Measurements from ENCODE around the gene F5.
"Not testable (repeated sequence)": the region's sequence is repeated elsewhere in the genome, so short reads cannot be mapped to it uniquely, and the experiment has no call there.

F5 gene

DNA sequence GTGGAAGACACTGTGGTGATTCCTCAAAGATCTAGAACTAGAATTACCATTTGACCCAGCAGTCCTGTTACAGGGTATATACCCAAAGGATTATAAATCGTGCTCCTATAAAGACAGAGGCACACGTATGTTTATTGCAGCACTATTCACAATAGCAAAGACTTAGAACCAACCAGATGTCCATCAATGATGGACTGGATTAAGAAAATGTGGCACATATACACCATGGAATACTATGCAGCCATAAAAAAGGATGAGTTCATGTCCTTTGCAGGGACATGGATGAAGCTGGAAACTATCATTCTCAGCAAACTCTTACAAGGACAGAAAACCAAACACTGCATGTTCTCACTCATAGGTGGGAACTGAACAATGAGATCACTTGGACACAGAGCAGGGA lies 82.7 kb downstream of the F5 start:
- DNase-seq = not testable (repeated sequence)

DNA sequence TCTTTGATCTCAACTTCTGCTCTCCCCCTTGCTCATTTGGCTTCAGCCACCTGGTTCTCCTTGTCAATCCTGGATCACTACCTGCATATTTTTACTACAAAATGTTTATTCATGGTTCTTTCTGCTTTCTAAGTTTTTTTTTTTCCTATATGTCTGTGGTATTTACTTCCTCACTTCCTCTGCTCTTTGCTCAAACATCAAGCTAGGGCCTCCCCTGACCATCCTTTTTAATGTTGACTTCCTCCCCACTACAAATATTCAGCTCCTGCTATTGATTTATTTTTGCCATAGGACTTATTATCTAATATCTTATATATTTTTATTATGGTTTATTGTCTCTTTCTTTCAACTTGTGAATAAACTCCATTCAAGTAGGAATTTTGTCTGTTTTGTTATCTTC lies 86.5 kb downstream of the F5 start:
- no peak for DNase-seq

DNA sequence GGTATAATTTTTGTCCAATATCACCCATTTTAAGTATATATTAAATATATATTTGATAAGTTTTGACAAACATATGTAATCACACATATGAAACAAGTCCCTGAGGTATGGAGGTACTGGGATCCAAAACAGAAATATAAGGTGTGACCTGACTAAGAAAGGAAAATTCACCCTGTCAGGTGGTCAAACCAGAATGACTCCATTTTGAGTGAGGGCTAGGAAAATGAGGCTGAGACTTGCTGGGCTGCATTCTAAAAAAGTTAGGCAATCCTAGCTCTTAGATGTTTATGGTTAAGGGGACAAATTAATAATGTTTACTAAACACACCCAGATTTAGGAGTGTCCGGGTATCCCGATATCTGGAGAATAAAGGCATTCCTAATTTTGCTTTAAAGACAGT lies 89.0 kb downstream of the F5 start:
- DNase-seq = no peak

DNA sequence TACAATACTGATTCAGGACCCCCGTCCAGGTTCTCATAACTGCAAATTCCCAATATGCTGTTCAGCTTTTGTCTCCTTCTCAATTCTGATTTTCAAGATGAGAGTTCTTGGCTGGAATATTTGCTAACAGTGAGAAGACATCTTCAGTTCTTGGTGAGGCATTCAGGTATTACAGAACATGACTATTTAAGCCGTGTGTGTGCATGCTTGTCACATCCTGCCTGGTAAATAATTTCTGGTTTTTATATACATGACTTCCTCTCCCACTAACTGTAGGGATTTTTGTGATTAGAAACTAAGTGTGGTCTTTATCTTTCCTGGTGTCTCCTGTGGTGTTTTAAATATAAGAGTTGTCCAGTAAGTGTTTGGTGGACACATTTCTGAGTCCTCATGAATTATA lies 90.4 kb downstream of the F5 start:
- DNase-seq = no peak

DNA sequence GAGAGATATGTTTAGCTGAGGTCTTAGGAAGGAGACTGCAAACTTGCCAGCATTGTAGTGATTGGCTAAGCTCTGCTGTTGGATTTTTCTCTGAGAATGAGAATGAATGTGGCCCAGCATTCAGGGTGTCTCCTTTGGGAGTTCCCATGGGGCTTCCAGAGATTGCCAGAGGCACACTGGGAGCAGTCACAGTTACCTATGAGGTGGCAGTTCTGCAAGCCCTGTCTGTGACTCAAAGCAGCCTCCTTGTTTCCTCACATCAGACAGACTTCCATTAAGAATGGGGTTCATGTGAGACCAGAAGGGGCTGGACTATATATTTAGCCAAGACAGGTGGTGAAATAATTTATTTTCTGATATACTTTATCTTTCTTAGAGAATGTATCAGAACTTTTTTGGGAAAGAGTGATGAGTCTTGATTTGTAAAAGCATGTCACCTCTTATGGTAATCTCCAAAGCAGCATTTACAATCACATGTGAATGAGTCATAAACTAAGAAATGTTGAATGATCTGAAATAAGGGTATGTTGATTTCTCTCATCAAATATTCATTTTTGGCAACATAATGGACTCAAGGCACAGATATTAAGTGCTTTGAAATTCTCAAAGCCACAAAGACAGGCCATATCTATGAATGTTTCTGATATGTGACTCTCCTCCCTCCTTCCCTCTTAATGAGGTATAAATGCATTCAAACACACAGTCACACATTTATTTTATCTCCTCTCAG lies 91.1 kb downstream of the F5 start:
- no peak for DNase-seq

DNA sequence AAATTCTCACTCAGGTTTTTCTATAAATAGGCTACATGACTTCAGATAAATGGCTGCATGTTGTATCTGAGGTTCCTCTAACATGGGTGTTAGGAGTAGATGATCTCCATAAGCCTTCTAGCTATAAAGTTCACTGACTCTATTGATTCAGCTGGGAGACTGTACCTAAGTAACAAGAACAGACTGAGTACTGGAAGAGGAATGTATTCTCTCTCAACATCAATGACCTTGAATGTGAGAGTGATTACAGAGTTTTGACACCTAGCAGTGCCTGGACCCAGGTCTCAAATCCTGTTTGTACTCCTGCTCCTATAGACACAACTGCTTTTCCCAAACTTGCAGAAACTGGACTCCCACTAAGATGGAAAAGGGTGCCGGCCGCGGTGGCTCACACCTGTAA lies 91.9 kb downstream of the F5 start:
- DNase-seq = no peak

DNA sequence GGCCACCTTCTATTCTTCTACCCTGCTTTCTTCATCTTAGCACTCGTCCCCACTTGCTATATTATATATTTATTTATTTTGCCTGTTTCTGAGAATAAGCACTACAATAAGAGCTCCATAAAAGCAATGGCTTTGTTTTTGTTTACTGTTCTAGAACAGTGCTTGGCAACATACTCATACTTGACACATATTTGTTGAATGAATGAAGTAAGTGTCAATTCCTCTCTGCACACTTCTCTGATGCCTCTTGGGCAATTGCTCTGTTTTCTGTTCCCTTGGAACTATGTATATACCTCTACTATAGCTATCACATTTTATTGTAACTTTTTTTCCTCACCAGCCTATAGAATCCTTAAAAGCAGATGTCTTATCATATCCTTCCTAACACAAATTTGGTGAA lies 93.0 kb downstream of the F5 start:
- no peak for DNase-seq

DNA sequence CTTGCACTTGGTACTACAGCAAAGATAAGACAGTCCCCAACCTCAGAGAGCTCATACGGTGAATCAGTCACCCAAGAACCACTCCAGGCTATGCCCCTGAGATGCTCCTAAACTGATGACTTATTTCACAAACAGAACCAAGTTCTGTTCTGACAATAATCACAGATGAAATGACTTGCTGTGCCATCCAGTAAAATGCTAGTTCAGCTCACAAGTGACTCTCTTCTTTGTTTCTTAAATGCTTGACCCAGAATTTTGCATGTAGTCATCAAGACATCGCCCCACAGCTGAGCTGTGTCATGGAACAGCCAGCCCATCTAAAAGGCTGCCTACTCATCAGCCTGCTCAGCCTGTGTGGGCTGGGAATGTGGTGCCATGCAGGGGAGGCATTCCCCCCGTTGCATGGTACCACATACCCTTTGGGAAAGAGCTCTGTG lies 94.4 kb downstream of the F5 start:
- no peak for DNase-seq

DNA sequence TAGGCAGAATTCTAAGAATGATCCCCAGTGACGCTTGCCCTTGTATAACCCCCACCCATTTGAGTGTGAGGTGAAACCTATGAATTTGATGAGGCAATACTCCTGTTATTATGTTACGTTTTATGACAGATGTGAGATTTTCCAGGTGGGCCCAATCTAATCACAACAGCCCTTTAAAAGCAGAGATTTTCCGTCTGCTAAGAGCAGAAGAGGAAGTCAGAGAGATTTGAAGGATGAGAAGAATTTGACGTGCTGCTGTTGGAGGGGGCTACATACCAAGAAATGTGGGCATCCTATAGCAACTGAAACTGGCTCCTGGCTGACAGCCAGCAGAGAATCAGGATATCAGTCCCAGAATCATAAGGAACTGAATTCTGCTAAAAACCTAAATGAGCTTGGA lies 98.1 kb downstream of the F5 start:
- DNase-seq = no peak

DNA sequence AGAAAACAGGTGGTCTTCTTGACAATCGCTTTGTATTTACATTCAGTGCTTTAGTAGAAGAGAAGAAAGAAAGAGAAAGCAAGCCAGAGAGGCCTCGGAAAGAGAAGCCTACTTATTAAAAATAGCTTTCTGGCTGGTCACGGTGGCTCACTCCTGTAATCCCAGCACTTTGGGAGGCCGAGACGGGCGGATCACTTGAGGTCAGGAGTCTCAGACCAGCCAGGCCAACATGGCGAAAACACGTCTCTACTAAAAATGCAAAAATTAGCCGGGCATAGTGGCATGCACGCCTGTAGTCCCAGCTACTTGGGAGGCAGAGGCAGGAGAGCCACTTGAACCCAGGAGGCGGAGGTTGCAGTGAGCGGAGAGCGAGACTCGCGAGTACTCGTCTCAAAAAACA lies 98.7 kb downstream of the F5 start:
- no peak for DNase-seq

DNA sequence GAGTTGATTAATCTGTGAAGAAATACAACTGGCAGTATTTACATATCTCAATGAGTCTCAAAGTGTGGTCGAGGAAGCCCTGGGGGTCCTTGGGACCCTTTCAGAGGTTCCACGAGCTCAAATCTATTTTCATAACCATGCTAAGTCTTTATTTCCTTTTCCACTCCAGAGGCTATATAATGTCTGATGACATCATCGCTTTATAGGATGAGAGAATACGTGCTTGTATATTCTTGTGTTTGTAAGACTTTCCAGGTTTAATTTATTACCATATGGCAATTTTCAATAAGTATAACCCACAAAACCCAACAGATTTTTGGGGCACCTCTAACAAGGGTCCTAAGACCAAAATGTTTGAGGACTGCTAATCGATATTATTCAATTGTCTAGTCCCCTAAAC lies 99.1 kb downstream of the F5 start:
- DNase-seq = no peak

DNA sequence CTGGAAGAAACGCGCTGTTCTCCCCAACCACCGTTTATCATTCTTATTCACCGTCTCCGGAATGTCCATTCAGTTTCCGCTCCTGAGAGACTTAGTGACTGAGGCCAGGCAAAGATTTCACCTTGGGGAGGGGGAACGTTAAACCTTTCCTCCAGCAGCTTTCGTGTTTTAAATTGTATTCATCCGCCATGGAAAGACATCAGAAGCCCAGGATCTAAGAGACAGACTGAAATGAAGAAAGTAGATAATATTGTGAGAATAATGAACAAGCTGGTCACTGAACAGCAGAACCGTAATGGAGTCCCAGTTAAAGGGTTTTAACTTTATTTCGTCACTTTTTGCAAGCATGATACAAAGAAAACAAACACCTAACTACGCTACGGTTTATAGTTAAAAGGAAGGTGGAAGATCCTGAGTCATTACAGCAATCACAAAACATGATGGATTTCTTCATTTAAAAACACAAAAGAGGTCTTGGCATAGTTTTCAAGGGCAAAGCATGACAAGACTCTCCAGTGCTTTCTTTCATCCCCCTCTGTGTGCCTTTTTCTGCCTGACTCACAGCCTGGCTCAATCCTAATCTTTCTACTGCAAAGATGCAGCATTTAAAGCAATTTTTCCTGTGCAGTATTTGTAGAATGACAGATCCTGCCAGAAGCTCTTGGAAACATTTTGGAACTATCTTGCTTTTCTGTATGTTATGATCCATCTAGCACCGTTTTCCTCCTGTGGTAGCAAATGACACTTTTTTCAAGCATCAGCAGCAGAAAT lies 99.8 kb downstream of the F5 start:
- no peak for DNase-seq

DNA sequence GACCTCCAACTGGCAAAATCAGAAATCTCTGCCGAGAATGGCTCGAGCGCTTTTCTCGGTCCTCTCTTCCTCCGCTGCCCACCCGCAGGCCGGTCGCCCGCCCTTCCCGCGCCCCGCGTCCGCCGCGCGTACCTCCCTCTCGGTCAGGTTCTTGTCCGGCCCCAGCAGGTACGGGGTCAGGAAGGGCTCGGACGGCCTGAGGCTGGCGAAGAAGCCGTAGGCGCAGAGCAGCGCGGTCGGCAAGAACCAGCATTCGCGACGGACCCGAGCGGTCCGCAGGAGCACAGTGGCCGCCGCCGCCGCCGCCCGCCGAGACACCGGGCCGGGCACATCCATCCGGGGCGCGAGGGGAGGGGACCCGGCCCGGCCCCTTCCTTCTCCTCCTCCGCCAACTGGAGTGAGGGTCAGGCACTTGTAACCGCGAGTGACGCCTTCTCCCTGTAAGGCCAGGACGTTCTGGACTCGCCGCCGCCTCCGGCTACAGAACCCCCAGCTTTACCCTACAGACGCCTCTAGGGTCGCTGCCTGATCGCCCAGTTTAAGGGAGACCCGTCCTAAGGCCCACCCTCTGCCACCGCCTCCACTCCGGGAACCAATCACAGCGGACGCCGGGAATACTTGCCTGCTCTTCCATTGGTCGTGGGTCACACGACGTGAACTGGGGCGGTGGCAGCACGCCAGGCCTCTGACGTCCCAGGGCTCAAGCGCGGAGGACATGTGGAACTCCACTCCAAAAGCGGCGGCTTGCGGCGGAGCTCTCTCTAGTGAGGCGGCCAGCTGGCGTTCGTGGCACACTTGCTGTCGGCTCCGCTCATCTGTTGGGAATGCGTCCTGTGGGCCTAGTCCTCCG lies 100.6 kb downstream of the F5 start, which contains the start of gene SLC19A2:
SLC19A2 (minus strand) TSS at position 514 of the 850 bp plus-strand sequence; CDS start at position 336, 178 bp downstream.
- DNase-seq = peak; percentile 94

DNA sequence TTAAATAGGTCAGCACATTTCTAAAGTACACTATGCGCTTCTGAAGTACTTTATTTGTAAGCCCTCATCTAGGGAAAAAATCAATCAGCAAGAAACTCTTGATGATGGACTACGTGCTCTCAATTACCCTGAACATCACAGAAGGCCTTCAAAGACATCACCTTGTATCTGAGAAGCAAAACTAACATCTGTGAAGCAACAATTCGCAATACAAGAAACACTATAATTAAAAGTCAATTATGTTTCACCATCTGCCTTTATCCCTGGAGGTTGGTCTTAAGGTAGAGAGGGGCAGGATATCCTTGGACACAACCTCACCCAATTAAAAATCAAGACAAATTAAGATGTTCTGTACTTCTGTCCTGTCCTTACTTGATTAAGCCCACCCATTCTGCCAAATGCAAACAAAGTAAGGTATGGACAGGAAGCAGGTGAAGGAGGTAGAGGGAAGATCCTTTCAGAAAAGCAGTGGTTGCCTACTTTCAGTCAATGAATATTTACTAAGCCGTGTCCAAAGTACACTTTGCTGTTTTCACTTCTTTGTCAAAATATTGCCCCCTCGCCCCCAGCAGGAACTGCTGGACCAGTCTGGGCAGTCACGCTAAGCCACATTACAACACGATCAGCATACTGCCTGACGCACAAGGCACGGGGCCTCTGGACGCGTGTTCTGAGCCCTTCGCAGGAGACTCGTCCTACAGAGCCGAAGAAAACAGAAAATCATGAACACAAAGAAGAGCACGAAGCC lies 101.4 kb downstream of the F5 start:
- DNase-seq = peak; percentile 77

DNA sequence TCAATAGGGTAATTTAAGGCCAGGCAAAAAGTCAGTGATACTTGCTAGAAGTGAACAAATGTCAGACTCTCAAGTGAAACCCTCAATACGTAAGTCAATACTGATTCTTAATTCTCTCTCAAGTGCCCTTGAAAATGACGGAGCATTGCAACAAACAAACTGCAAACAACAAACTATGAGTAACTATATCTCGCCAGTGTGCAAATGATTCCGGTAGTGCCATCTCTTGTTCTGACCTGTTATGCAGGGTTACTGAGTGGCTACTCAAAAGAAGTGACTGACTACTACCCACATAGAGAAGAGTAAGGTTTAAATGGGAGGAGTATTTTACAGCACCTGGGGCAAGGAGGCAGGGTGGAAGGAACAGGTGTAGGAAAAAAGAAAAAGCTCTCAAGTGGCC lies 102.2 kb downstream of the F5 start:
- DNase-seq = no peak

DNA sequence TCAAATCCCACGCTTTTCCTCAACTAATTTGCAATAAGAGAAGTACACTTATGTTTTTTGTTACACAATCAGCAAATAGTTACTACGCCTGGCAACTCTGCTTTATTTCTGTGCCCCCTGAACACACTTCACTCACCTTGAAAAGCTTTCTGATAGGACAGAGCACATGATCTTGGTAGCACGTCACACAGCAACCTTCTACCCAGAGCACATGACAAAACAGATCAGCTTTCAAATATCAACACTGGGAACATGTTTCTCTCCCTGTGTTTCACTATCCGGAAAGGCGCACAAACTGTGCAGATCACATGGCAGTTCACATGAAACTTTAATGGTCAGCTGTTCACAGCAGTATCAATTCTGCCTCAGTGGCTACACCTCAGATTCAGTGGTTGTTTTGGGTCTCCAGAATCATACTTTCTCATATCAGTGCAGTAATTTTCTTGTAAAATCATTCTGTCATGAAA lies 102.7 kb downstream of the F5 start:
- no peak for DNase-seq

DNA sequence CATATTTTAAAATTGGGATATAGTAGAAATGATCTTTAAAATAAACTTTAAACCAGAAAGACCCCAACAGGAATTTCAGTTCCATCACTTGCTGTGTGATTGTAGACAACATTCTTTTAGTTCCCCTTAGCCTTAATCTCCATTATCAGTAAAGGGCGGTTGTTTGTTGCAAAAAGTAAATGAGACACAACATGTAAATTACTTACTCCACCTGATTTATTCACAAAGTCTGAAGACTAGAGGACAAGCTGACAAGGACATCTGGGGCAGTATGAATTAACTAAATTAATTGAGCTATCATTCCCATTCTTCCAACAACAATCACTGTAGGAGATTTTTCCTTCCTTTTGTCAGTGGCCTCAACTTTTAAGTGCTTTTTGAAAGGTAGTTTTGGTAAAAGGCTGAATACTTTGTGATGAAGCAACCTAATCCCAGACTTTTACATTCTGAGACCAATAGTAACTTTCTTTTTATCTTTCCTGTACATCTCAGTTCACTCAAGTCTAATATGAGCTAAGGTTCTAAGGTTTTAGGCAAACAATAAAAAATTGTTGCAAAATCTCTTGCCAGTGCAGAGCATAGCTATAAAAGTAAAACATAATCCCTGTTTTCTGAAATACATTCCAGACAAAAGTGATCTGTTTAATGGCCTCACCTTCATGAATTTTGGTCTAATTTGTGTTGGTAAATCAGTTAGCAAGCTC lies 106.8 kb downstream of the F5 start:
- no peak for DNase-seq

DNA sequence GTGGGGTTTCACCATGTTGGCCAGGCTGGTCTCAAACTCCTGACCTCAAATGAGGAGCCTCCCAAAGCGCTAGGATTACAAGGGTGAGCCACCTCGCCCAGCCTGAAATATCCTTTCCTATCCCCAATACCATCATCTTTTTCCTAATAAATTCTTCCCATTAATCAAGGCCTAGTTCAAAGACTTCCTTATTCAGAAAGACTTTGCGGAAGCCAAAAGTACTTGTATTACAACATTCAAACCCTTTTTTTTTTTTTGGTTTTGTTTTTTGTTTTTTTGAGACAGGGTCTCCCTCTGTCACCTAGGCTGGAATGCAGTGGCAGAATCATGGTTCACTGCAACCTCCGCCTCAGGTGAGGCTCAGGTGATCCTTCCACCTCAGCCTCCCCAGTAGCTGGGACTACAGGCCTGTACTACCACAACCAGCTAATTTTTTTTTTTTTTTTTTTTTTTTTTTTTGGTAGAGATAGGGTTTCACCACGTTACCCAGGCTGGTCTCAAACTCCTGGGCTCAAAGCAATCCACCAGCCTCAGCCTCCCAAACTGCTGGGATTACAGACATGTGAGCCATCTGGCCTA lies 108.1 kb downstream of the F5 start:
- no peak for DNase-seq

DNA sequence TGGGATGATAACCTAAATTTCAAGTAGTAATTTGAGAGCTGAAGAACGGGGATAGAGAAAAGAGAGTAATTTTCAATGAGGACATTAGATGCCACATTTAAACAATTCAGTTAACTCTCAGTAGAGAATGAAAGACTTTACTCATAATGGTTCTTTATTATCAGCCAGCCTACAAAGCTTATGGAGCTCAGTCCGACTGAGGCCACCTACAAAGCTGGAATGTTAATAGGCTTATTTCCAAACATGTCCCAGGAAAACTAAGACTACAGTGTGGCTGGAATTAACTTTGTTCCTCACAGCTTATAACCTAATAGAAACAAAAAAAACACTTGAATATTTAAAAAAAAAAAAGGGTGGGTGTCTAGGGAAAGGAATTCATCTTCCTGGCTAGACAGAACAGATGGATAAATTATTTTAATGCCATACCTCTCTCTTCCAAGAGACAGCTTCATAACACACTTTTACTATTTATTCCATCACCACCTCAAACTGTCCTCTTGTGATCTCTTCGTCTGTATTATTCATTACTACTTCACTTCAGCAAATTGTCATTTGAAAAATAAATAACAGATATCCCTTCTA lies 110.4 kb downstream of the F5 start:
- DNase-seq = no peak

DNA sequence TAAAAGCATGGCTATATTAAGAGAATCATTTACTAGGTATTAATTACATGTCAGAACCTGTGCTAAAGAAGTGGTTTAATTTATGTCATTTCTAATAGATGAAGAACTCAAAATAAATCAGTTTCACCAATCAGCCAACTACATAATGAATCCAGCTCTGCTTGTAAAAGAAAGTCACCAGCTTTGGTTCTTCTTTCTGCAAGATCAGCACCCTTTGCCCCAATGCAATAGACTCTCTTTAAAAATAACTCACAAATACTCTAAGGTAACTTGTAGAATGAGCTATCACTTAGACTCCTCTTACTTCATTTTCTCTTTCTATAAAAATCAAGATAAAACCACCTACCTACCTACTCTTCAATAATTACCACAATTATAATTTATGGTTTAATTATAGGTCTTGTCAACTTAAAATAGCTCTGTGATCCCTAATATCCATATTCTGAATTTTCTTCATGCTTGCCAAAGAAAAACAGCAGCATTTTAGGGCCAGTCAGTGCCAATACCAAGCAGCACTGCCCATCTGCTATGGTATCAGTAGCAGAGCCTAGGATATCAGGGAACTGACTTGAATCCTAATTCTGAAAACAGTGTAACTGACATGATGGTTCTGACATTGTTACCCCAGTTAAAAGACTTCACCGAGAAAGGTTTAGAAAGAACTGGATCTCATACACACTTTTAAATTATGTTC lies 111.8 kb downstream of the F5 start:
- no peak for DNase-seq

DNA sequence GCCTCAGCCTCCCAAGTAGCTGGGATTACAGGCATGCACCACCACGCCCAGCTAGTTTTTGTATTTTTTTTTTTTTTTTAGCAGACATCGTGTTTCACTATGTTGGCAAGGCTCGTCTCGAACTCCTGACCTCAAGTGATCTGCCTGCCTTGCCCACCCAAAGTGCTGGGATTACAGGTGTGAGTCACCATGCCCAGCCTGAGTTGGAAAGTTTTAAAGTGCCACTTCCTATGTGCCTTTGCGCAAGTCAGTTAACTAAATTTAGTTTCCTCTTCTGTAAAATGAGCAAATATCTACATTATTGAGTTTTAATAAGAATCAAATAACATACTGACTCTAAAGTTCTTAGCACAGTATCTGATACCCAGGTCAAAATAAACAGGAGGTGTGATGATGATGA lies 112.9 kb downstream of the F5 start:
- DNase-seq = no peak
